IPS-18a (cell line): Measurements from ENCODE around the gene MRPL12.

ENCODE experiments used
- H3K27ac ChIP-seq: one replicate; pipeline ENCODE4 v1.5.1; 2013; ENCODE audit warnings: low read length
- H3K27me3 ChIP-seq: one replicate; pipeline ENCODE4 v1.6.1; 2013; ENCODE audit warnings: mild to moderate bottlenecking, low read length; ENCODE audit not compliant: control insufficient read depth, insufficient read depth
- H3K36me3 ChIP-seq: one replicate; pipeline ENCODE4 v1.6.1; 2013; ENCODE audit warnings: low read depth, low read length; ENCODE audit not compliant: control insufficient read depth
- H3K4me1 ChIP-seq: one replicate; pipeline ENCODE4 v1.6.1; 2013; ENCODE audit warnings: low read depth, low read length; ENCODE audit not compliant: control insufficient read depth
- H3K4me3 ChIP-seq: one replicate; pipeline ENCODE4 v1.5.1; 2013; ENCODE audit warnings: low read length
- H3K9ac ChIP-seq: one replicate; pipeline ENCODE4 v1.6.1; 2013; ENCODE audit warnings: mild to moderate bottlenecking, low read length, moderate library complexity
- H3K9me3 ChIP-seq: one replicate; pipeline ENCODE4 v1.6.1; 2013; ENCODE audit warnings: low read depth, low read length; ENCODE audit not compliant: control insufficient read depth

Gene MRPL12

GRCh38 chr17:81694810-81695209 is 8.4 kb upstream of the MRPL12 start:
- Histone ChIP-seq H3K27ac (no peak overlapping the region), H3K36me3 (peaks cover 53% of the 10 kb centered on the region), H3K4me3 (no peak overlapping the region), H3K4me1 (no peaks in the 10 kb centered on the region), H3K27me3 (no peaks in the 10 kb centered on the region), H3K9me3 (no peaks in the 10 kb centered on the region), H3K9ac (no peak overlapping the region)

GRCh38 chr17:81695211-81695610 is 8.0 kb upstream of the MRPL12 start:
- H3K36me3 ChIP-seq = peaks cover 53% of the 10 kb centered on the region
- H3K9ac ChIP-seq = no peak overlapping the region
- H3K4me1 ChIP-seq = no peaks in the 10 kb centered on the region
- no peak overlapping the region for H3K27ac ChIP-seq
- H3K4me3 ChIP-seq = no peak overlapping the region
- H3K9me3 ChIP-seq = no peaks in the 10 kb centered on the region
- H3K27me3 ChIP-seq = no peaks in the 10 kb centered on the region

- Histone ChIP-seq H3K27ac (no peak overlapping the region), H3K4me3 (no peak overlapping the region), H3K9me3 (no peaks in the 10 kb centered on the region), H3K27me3 (no peaks in the 10 kb centered on the region), H3K4me1 (no peaks in the 10 kb centered on the region), H3K36me3 (peaks cover 55% of the 10 kb centered on the region), H3K9ac (no peak overlapping the region)
Observed at GRCh38 chr17:81695801-81696200, 7.4 kb upstream of the MRPL12 start.

- Histone ChIP-seq H3K27me3 (no peaks in the 10 kb centered on the region), H3K27ac (no peak overlapping the region), H3K36me3 (peaks cover 57% of the 10 kb centered on the region), H3K9me3 (no peaks in the 10 kb centered on the region), H3K4me1 (no peaks in the 10 kb centered on the region), H3K4me3 (no peak overlapping the region), H3K9ac (no peak overlapping the region)
Observed at GRCh38 chr17:81696218-81696941, 6.8 kb upstream of the MRPL12 start.

GRCh38 chr17:81697261-81698044 is 5.7 kb upstream of the MRPL12 start:
- Histone ChIP-seq H3K27me3 (no peaks in the 10 kb centered on the region), H3K4me1 (peaks cover 5% of the 10 kb centered on the region), H3K9ac (no peak overlapping the region), H3K36me3 (peaks cover 50% of the 10 kb centered on the region), H3K4me3 (no peak overlapping the region), H3K27ac (no peak overlapping the region), H3K9me3 (no peaks in the 10 kb centered on the region)

GRCh38 chr17:81700353-81701287 is 2.5 kb upstream of the MRPL12 start:
- no peak overlapping the region for H3K4me3 ChIP-seq
- peaks cover 5% of the 10 kb centered on the region for H3K4me1 ChIP-seq
- H3K9ac ChIP-seq = no peak overlapping the region
- H3K27ac ChIP-seq = no peak overlapping the region
- no peaks in the 10 kb centered on the region for H3K27me3 ChIP-seq
- H3K36me3 ChIP-seq = peaks cover 44% of the 10 kb centered on the region
- H3K9me3 ChIP-seq = no peaks in the 10 kb centered on the region

- Histone ChIP-seq H3K27me3 (no peaks in the 10 kb centered on the region), H3K9ac (peak overlapping the region; percentile 98), H3K4me1 (peaks cover 5% of the 10 kb centered on the region), H3K9me3 (no peaks in the 10 kb centered on the region), H3K36me3 (peaks cover 49% of the 10 kb centered on the region), H3K4me3 (peak overlapping the region; percentile 97), H3K27ac (no peak overlapping the region)
Observed at GRCh38 chr17:81701288-81702071, 1.7 kb upstream of the MRPL12 start.

- Histone ChIP-seq H3K9ac (peak overlapping the region; percentile 98), H3K27me3 (no peaks in the 10 kb centered on the region), H3K36me3 (peaks cover 41% of the 10 kb centered on the region), H3K9me3 (no peaks in the 10 kb centered on the region), H3K4me1 (peaks cover 5% of the 10 kb centered on the region), H3K4me3 (peak overlapping the region; percentile 97), H3K27ac (peak overlapping the region; percentile 17)
Observed at GRCh38 chr17:81703747-81704654, 834 bp downstream of the MRPL12 start.

- Histone ChIP-seq H3K27me3 (peaks cover 1% of the 10 kb centered on the region), H3K9me3 (no peaks in the 10 kb centered on the region), H3K36me3 (peaks cover 37% of the 10 kb centered on the region), H3K9ac (no peak overlapping the region), H3K27ac (no peak overlapping the region), H3K4me1 (peaks cover 12% of the 10 kb centered on the region), H3K4me3 (no peak overlapping the region)
Observed at GRCh38 chr17:81705518-81706231, 2.5 kb downstream of the MRPL12 start.

- no peaks in the 10 kb centered on the region for H3K9me3 ChIP-seq
- no peak overlapping the region for H3K4me3 ChIP-seq
- H3K4me1 ChIP-seq = peaks cover 17% of the 10 kb centered on the region
- H3K9ac ChIP-seq = no peak overlapping the region
- no peak overlapping the region for H3K27ac ChIP-seq
- peaks cover 7% of the 10 kb centered on the region for H3K27me3 ChIP-seq
- H3K36me3 ChIP-seq = peaks cover 31% of the 10 kb centered on the region
Observed at GRCh38 chr17:81706232-81706611, 3.1 kb downstream of the MRPL12 start.
